NCI-H82 (cell line): ENCODE data around the gene MAP6D1.
"Not testable (repeated sequence)": the region's sequence is repeated elsewhere in the genome, so short reads cannot be mapped to it uniquely, and the experiment has no call there.

ENCODE experiments used
- DNase-seq: peaks from one replicate; lab custom pipeline; 2025; lab: John Stamatoyannopoulos, UW

The MAP6D1 gene

GRCh38 chr3:183799461-183799860 is 25.9 kb downstream of the MAP6D1 start:
- DNase-seq: no peak

GRCh38 chr3:183797996-183798395 is 27.4 kb downstream of the MAP6D1 start:
- no peak for DNase-seq

- no peak for DNase-seq
Measured at GRCh38 chr3:183796372-183796771, 29.0 kb downstream of the MAP6D1 start.

GRCh38 chr3:183794452-183794851 is 30.9 kb downstream of the MAP6D1 start:
- no peak for DNase-seq

- no peak for DNase-seq
Measured at GRCh38 chr3:183792976-183793375, 32.4 kb downstream of the MAP6D1 start.

- no peak for DNase-seq
Measured at GRCh38 chr3:183790700-183791099, 34.7 kb downstream of the MAP6D1 start.

GRCh38 chr3:183789826-183790225 is 35.6 kb downstream of the MAP6D1 start:
- DNase-seq: no peak

GRCh38 chr3:183784503-183784902 is 40.9 kb downstream of the MAP6D1 start:
- DNase-seq: not testable (repeated sequence)

GRCh38 chr3:183782576-183783276 is 42.7 kb downstream of the MAP6D1 start:
- DNase-seq: no peak

GRCh38 chr3:183781246-183781645 is 44.1 kb downstream of the MAP6D1 start:
- DNase-seq: no peak

- DNase-seq: no peak
Measured at GRCh38 chr3:183779896-183780465, 45.4 kb downstream of the MAP6D1 start.

- DNase-seq: no peak
Measured at GRCh38 chr3:183777016-183777618, 48.3 kb downstream of the MAP6D1 start.

GRCh38 chr3:183776451-183776850 is 48.9 kb downstream of the MAP6D1 start:
- DNase-seq: not testable (repeated sequence)

GRCh38 chr3:183775781-183776180 is 49.6 kb downstream of the MAP6D1 start:
- DNase-seq: no peak

GRCh38 chr3:183774631-183775030 is 50.7 kb downstream of the MAP6D1 start:
- no peak for DNase-seq

- DNase-seq: no peak
Measured at GRCh38 chr3:183769453-183769852, 55.9 kb downstream of the MAP6D1 start.

- DNase-seq: no peak
Measured at GRCh38 chr3:183768114-183768513, 57.3 kb downstream of the MAP6D1 start.

GRCh38 chr3:183766745-183767606 is 58.4 kb downstream of the MAP6D1 start:
- DNase-seq: peak; percentile 89

- DNase-seq: no peak
Measured at GRCh38 chr3:183766107-183766506, 59.3 kb downstream of the MAP6D1 start.
